Lower leg skin (tissue), 3 donors: Measurements from ENCODE around the gene BCL2L12.

Experiments
- CTCF ChIP-seq, 3 donors: fragments of 450-650 bp; IDR thresholded peaks; one replicate each; pipeline ENCODE4 v1.5.1; 2016; ENCODE audit warnings: antibody characterized with exemption in 3 of 3, mild to moderate bottlenecking in 3 of 3, moderate library complexity in 2 of 3
- POLR2A ChIP-seq, 2 donors: fragments of 450-650 bp; IDR thresholded peaks; one replicate each; pipeline ENCODE4 v1.6.1; 2016 to 2017; ENCODE audit warnings: antibody characterized with exemption in 2 of 2, mild to moderate bottlenecking in 1 of 2, moderate library complexity in 1 of 2

GRCh38 chr19:49640113-49640898, 25.4 kb upstream of the BCL2L12 start, which contains the start of gene RRAS:
- TF ChIP-seq CTCF (IDR thresholded peaks at IDR 0.05) (no peak), POLR2A (IDR thresholded peaks at IDR 0.05) (no peak)
